Peyer's patch (tissue), 4 donors: ENCODE measurements around the gene RANGRF.

Experiments used
- CTCF ChIP-seq, 6 experiments: fragments of 450-650 bp in 4 of 6; fragments of 200-600 bp in 2 of 6; sonication (generic) in 1 of 6; IDR thresholded peaks; one replicate each; pipeline ENCODE4 v1.5.1; 2017 to 2019; ENCODE audit warnings: antibody characterized with exemption in 6 of 6, mild to moderate bottlenecking in 3 of 6, moderate library complexity in 1 of 6
- POLR2A ChIP-seq, 2 donors: fragments of 450-650 bp; IDR thresholded peaks; one replicate each; pipeline ENCODE4 v1.5.1; 2017; ENCODE audit warnings: antibody characterized with exemption in 2 of 2, mild to moderate bottlenecking in 2 of 2, moderate library complexity in 2 of 2

GRCh38 chr17:8333281-8333680 lies 44.8 kb downstream of the RANGRF start:
- TF ChIP-seq CTCF (IDR thresholded peaks at IDR 0.05) (no peak), POLR2A (IDR thresholded peaks at IDR 0.05) (no peak)
